Fibroblast of pulmonary artery (primary cell): ENCODE results near the gene ZBTB2.

ENCODE experiments used
- DNase-seq: peaks from one replicate; pipeline ENCODE4 v3.0.0-alpha.2; 2010; ENCODE audit warnings: low read depth
- H3K4me3 ChIP-seq: replicated peaks from 2 replicates; pipeline ENCODE4 v1.5.1; 2011; ENCODE audit warnings: low read depth, mild to moderate bottlenecking, control low read depth, low read length, moderate library complexity
- CTCF ChIP-seq: IDR thresholded peaks from 2 replicates; pipeline ENCODE4 v1.5.1; 2011; ENCODE audit warnings: mild to moderate bottlenecking, control low read depth, low read length, inconsistent platforms; ENCODE audit errors: missing control alignments

ZBTB2 gene

GRCh38 chr6:151375833-151376232 is 15.5 kb downstream of the ZBTB2 start:
- no peak for DNase-seq
- no peak for TF ChIP-seq CTCF
- H3K4me3 ChIP-seq: no peak overlapping the region

GRCh38 chr6:151374036-151374683 is 17.2 kb downstream of the ZBTB2 start:
- peak; percentile 26 for DNase-seq
- no peak overlapping the region for H3K4me3 ChIP-seq
- no peak for TF ChIP-seq CTCF

GRCh38 chr6:151372164-151372563 is 19.2 kb downstream of the ZBTB2 start:
- no peak for TF ChIP-seq CTCF
- H3K4me3 ChIP-seq: no peak overlapping the region
- DNase-seq: no peak

- TF ChIP-seq CTCF: peak; percentile 38
- H3K4me3 ChIP-seq: no peak overlapping the region
- peak; percentile 43 for DNase-seq
Measured at GRCh38 chr6:151370509-151371078, 20.8 kb downstream of the ZBTB2 start.

- no peak overlapping the region for H3K4me3 ChIP-seq
- no peak for DNase-seq
- no peak for TF ChIP-seq CTCF
Measured at GRCh38 chr6:151365233-151365632, 26.1 kb downstream of the ZBTB2 start.

GRCh38 chr6:151359486-151359885 is 31.9 kb downstream of the ZBTB2 start:
- no peak for DNase-seq
- no peak overlapping the region for H3K4me3 ChIP-seq
- TF ChIP-seq CTCF: no peak

GRCh38 chr6:151358475-151358874 is 32.9 kb downstream of the ZBTB2 start:
- TF ChIP-seq CTCF: no peak
- H3K4me3 ChIP-seq: no peak overlapping the region
- DNase-seq: no peak
